ENCODE data around the gene CDHR5. TPM values are rescaled to one million over a fixed set of nuclear protein-coding genes. Genes with fewer than 3 reads are reported as not detected.

CDHR5 gene
- total RNA-seq, 4 donors from 2014 or later: 0.26 to 0.55 (median 0.29) TPM; not detected in 1

- H3K27ac ChIP-seq: no peak overlapping the region
- no peak for DNase-seq
Observed at GRCh38 chr11:628056-628455, 3.3 kb upstream of the CDHR5 start.

DNA sequence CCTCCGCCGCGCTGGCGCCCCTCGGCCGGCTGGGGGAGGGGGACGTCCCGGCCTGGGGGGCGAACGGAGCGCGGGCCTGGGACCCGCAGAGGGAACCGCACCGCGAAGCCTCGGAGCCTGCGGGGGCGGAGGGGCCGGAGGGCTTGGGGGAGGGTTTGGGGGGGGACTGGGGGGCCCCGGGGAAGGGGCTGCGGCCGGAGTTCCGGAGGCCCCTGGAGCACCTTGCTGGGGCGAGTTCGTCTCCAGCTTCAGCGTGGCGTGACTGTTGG lies 2.5 kb upstream of the CDHR5 start:
- Histone ChIP-seq H3K27me3 (no peaks in the 10 kb centered on the region), H3K4me3 (no peak overlapping the region), H3K4me1 (no peaks in the 10 kb centered on the region), H3K9me3 (no peaks in the 10 kb centered on the region), H3K36me3 (no peaks in the 10 kb centered on the region), H3K27ac (no peak overlapping the region)
- TF ChIP-seq CTCF (IDR thresholded peaks at IDR 0.05) (no peak), POLR2A (IDR thresholded peaks at IDR 0.05) (no peak)
- intact Hi-C loops (cut with DNase I; ENCODE audit: low total_unique reads): no loop called here
- no peak for DNase-seq

More at GRCh38 chr11:628056-628455, 3.3 kb upstream of the CDHR5 start:
- no peaks in the 10 kb centered on the region for H3K36me3 ChIP-seq
- no peaks in the 10 kb centered on the region for H3K4me1 ChIP-seq
- no peaks in the 10 kb centered on the region for H3K9me3 ChIP-seq
- intact Hi-C loops (cut with DNase I; ENCODE audit: low total_unique reads): no loop called here
- H3K27me3 ChIP-seq: no peaks in the 10 kb centered on the region
- H3K4me3 ChIP-seq: no peak overlapping the region
- TF ChIP-seq CTCF (IDR thresholded peaks at IDR 0.05): no peak
- TF ChIP-seq POLR2A (IDR thresholded peaks at IDR 0.05): no peak

DNA sequence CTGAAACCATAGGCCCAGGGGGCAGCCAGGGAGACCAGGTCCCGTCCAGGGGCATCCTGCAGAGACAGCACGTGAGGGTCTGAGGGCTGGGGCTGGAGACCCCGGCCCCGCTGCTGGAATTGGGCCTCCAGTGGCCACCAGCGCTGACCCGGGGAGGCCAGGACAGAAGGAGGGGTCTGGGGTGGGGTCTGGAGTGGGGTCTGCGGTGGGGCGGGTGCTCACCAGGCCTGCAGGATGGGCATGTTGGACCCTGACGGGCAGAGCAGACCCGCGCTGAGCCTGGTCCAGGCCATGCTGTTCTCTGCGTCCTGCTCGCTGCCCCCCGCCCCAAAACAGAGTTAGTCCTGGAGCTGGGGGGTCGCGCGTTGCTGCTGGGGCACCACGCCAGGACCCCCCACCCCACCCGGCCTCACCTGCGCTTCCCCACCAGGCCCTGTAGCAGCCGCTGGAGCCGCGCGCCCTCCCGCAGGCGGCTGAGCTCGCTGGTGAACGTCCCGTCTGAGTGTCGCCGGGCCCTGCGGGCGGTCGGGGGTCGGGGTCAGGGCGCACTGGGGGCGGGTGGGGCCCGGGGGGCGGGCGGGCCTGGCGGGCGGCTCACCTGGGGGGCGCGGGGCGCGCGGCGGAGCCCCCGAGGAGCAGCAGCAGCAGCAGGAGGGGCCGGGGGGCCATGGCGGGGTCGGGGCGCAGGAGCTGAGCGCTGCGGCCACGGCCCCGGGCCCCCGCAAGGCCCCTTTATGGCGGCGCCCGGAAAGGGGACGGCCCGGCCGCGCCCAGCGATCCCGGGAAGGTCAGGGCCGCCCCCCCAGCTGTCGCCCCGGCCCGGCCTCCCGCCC lies 1.9 kb upstream of the CDHR5 start, which contains the start of gene SCT:
Gene SCT, minus strand, starts transcription at position 707 of the 833 bp plus-strand sequence. Its CDS starts 38 bp downstream, at position 669.
- Histone ChIP-seq H3K9me3 (no peaks in the 10 kb centered on the region), H3K4me3 (no peak within 1 kb of the TSS), H3K27me3 (no peaks in the 10 kb centered on the region), H3K4me1 (no peaks in the 10 kb centered on the region), H3K36me3 (no peaks in the 10 kb centered on the region), H3K27ac (no peak within 1 kb of the TSS)
- no peak for DNase-seq
- intact Hi-C loops (cut with DNase I; ENCODE audit: low total_unique reads): no loop called here
- TF ChIP-seq POLR2A (IDR thresholded peaks at IDR 0.05) (no peak), CTCF (IDR thresholded peaks at IDR 0.05) (no peak)

DNA sequence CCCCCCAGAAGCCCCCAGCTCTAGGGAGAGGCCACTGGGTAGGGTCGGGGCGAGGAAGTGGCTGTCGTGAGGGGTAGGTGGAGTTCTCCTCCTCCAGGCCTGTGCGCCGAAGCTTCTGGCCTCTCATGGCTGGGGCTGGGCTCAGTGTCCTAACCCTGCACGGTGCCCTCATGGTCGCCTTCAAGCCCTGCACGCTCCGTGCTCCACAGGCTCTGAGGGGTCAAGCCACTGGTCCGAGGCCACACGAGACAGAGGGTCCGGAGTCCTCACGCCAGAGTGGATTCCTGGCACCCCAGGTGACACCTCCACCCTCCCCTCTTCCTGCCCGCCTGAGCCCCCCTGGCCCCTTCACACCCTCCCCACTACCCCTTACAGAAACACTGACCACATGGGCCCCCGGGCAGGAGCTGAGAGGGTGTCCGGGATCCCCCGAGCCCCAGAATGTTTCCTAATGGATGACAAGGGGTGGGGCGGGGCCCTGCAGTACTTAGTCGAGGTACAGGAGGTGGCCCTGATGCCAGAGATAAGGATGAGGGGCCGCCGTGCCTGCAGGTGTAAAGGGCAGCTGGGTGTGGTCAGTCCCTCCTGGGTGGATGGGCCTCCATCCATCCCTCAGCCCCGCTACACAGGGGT lies 997 bp upstream of the CDHR5 start:
- H3K4me1 ChIP-seq: no peaks in the 10 kb centered on the region
- intact Hi-C loops (cut with DNase I; ENCODE audit: low total_unique reads): no loop called here
- no peak overlapping the region for H3K27ac ChIP-seq
- H3K9me3 ChIP-seq: no peaks in the 10 kb centered on the region
- no peaks in the 10 kb centered on the region for H3K36me3 ChIP-seq
- H3K27me3 ChIP-seq: no peaks in the 10 kb centered on the region
- DNase-seq: no peak
- no peak for TF ChIP-seq POLR2A (IDR thresholded peaks at IDR 0.05)
- TF ChIP-seq CTCF (IDR thresholded peaks at IDR 0.05): no peak
- no peak overlapping the region for H3K4me3 ChIP-seq

GRCh38 chr11:623999-624704 lies 603 bp downstream of the CDHR5 start:
- Histone ChIP-seq H3K9me3 (no peaks in the 10 kb centered on the region), H3K4me3 (no peak overlapping the region), H3K36me3 (no peaks in the 10 kb centered on the region), H3K4me1 (no peaks in the 10 kb centered on the region), H3K27me3 (no peaks in the 10 kb centered on the region), H3K27ac (no peak overlapping the region)
- intact Hi-C loops (cut with DNase I; ENCODE audit: low total_unique reads): no loop called here
- TF ChIP-seq CTCF (IDR thresholded peaks at IDR 0.05): no peak
- no peak for TF ChIP-seq POLR2A (IDR thresholded peaks at IDR 0.05)
- no peak for DNase-seq
